CD14-positive monocyte (primary cell): ENCODE measurements around the gene SLC22A23. TPM values are rescaled to one million over a fixed set of nuclear protein-coding genes. Genes with fewer than 3 reads are reported as not detected.

Experiments used
- DNase-seq, 3 donors: peaks; one replicate each; pipeline ENCODE4 v3.0.0-alpha.2; 2011 to 2022
- H2AFZ ChIP-seq: 2 replicates; pipeline ENCODE4 v1.6.0; 2012; ENCODE audit warnings: mild to moderate bottlenecking, low read depth, low read length, inconsistent platforms; ENCODE audit not compliant: insufficient read depth, poor library complexity, severe bottlenecking
- H3K27ac ChIP-seq, 2 donors: 1 replicate in 1 of 2; 2 replicates in 1 of 2; pipeline ENCODE4 v1.5.1; 2012 to 2013; ENCODE audit warnings: low read length in 2 of 2, control low read depth in 1 of 2, inconsistent platforms in 1 of 2, low read depth in 1 of 2, mild to moderate bottlenecking in 1 of 2
- H3K27me3 ChIP-seq, 2 donors: one replicate each; pipeline versions ENCODE4 v1.6.0 to v1.6.1; 2011 to 2013; ENCODE audit warnings: low read length in 2 of 2; ENCODE audit not compliant: control insufficient read depth in 2 of 2, insufficient read depth in 2 of 2
- H3K36me3 ChIP-seq, 2 donors: replicated peaks in 1 of 2; 1 replicate in 1 of 2; 2 replicates in 1 of 2; pipeline versions ENCODE4 v1.5.1 to v1.6.1; 2012 to 2013; ENCODE audit warnings: low read length in 2 of 2, control low read depth in 1 of 2, inconsistent platforms in 1 of 2, mild to moderate bottlenecking in 1 of 2; ENCODE audit not compliant: insufficient read depth in 2 of 2, control insufficient read depth in 1 of 2
- H3K4me1 ChIP-seq, 2 donors: 1 replicate in 1 of 2; 2 replicates in 1 of 2; pipeline versions ENCODE4 v1.5.1 to v1.6.1; 2012 to 2013; ENCODE audit warnings: low read length in 2 of 2, control low read depth in 1 of 2, inconsistent platforms in 1 of 2, mild to moderate bottlenecking in 1 of 2, moderate library complexity in 1 of 2; ENCODE audit not compliant: insufficient read depth in 2 of 2, control insufficient read depth in 1 of 2
- H3K4me2 ChIP-seq: replicated peaks from 2 replicates; pipeline ENCODE3; 2012; ENCODE audit warnings: low read length, moderate library complexity, mild to moderate bottlenecking; ENCODE audit not compliant: poor library complexity, severe bottlenecking; ENCODE audit errors: extremely low read depth
- H3K4me3 ChIP-seq, 3 experiments: fragments of 200-600 bp in 1 of 3; sonication (generic) in 1 of 3; replicated peaks in 1 of 3; 1 replicate in 2 of 3; 2 replicates in 1 of 3; pipeline ENCODE4 v1.5.1; 2011 to 2013; ENCODE audit warnings: low read length in 3 of 3, mild to moderate bottlenecking in 3 of 3, control low read depth in 2 of 3, low read depth in 2 of 3, inconsistent platforms in 1 of 3, moderate library complexity in 1 of 3
- H3K79me2 ChIP-seq: 2 replicates; pipeline ENCODE4 v1.6.0; 2012; ENCODE audit warnings: mild to moderate bottlenecking, control low read depth, inconsistent platforms, low read length, moderate library complexity; ENCODE audit not compliant: insufficient read depth
- H3K9ac ChIP-seq: 2 replicates; pipeline ENCODE4 v1.6.0; 2017; ENCODE audit warnings: low read length, mild to moderate bottlenecking; ENCODE audit not compliant: insufficient read depth, poor library complexity, severe bottlenecking
- H3K9me3 ChIP-seq, 2 donors: replicated peaks in 1 of 2; 1 replicate in 1 of 2; 2 replicates in 1 of 2; pipeline versions ENCODE4 v1.5.1 to v1.6.1; 2012 to 2013; ENCODE audit warnings: low read length in 2 of 2, control low read depth in 1 of 2; ENCODE audit not compliant: control insufficient read depth in 1 of 2, insufficient read depth in 1 of 2
- H4K20me1 ChIP-seq: 2 replicates; pipeline ENCODE4 v1.6.0; 2012; ENCODE audit warnings: mild to moderate bottlenecking, low read length, control low read depth, moderate library complexity; ENCODE audit not compliant: insufficient read depth
- H3K27ac Mint-ChIP-seq, 7 donors: one replicate each; pipeline ENCODE4 v1.8.0; 2020; ENCODE audit warnings: mild to moderate bottlenecking in 7 of 7, mixed read lengths in 7 of 7, moderate library complexity in 6 of 7, inconsistent platforms in 2 of 7
- H3K27me3 Mint-ChIP-seq, 3 donors: one replicate each; pipeline ENCODE4 v1.8.0; 2021 to 2022; ENCODE audit warnings: low read depth in 3 of 3, mild to moderate bottlenecking in 3 of 3, mixed read lengths in 3 of 3, moderate library complexity in 3 of 3, inconsistent platforms in 1 of 3
- H3K36me3 Mint-ChIP-seq, 2 donors: one replicate each; pipeline ENCODE4 v1.8.0; 2020; ENCODE audit warnings: mixed read lengths in 2 of 2, inconsistent platforms in 1 of 2, mild to moderate bottlenecking in 1 of 2
- H3K4me1 Mint-ChIP-seq: one replicate; pipeline ENCODE4 v1.8.0; 2020; ENCODE audit warnings: mild to moderate bottlenecking, mixed read lengths
- H3K4me3 Mint-ChIP-seq, 2 donors: one replicate each; pipeline ENCODE4 v1.8.0; 2020; ENCODE audit warnings: mild to moderate bottlenecking in 2 of 2, mixed read lengths in 2 of 2, moderate library complexity in 1 of 2
- H3K9me3 Mint-ChIP-seq, 7 donors: one replicate each; pipeline ENCODE4 v1.8.0; 2020 to 2022; ENCODE audit warnings: mixed read lengths in 7 of 7, mild to moderate bottlenecking in 6 of 7, moderate library complexity in 6 of 7, inconsistent platforms in 2 of 7
- WGBS: methylation state at CpG from one replicate; pipeline ENCODE4 v1.1.5; 2013; ENCODE audit warnings: missing lambda C conversion rate; ENCODE audit not compliant: insufficient coverage; 5-methylcytosine and 5-hydroxymethylcytosine counted together
- intact Hi-C, 2 donors: fragments of 100-400 bp; cut with micrococcal nuclease; formaldehyde crosslinking; loops; one replicate each; pipeline versions ENCODE4 v1.15.0 to v1.15.1; 2023
- polyA plus RNA-seq, 3 donors: library from polyadenylated mRNA; depleted of rRNA in 1 of 3; unstranded in 2 of 3; stranded (reverse) in 1 of 3; fragments of 300-500 nt in 2 of 3; fragments of >200 nt in 1 of 3; fragmentation: Illumina TruSeq in 2 of 3; gene quantifications; 1 replicate in 2 of 3; 2 replicates in 1 of 3; pipeline ENCODE4 v1.2.3, GENCODE V29; 2012 to 2021
- TF ChIP-seq, protein P1 (sequence below): fragments of 200-600 bp; IDR thresholded peaks from one replicate; pipeline ENCODE4 v1.8.0; 2022; ENCODE audit warnings: antibody characterized with exemption, mild to moderate bottlenecking

Gene SLC22A23
- polyA plus RNA-seq, 3 donors = 0.08 TPM; not detected in 2

DNA sequence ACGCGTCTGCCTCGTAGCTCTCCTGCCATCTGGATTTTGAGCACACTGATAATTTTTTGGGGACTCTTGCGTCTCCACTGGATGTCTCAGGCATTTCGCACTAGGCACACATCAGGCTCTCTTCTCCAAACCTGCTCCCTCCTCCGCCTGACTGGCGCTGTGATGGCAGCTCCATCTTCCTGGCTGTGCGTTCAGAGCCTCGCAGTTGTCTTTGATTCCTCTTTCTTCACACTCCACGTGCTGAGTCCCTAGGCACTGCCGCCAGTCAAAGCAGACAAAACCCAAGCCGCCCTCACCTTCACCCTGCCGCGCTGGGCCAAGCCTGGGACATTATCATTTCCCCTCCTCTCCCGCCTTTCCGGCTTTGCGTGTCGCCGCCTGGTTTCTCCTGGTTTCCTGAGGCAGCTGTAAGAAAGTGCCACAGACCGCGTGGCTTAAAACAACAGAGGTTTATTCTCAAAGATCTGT, 197.3 kb downstream of the SLC22A23 start:
- 0% methylated on average over 19 of the region's 21 CpGs for WGBS
- peak overlapping the region; percentile 31 to 71 for H3K27ac ChIP-seq
- H3K36me3 ChIP-seq = peaks cover 10 to 17% of the 10 kb centered on the region in 2 donors
- peak overlapping the region; percentile 74 for H3K9ac ChIP-seq
- peaks cover 35% of the 10 kb centered on the region for H4K20me1 ChIP-seq
- H3K79me2 ChIP-seq = peaks cover 46% of the 10 kb centered on the region
- peak overlapping the region; percentile 85 for H2AFZ ChIP-seq
- H3K4me3 Mint-ChIP-seq = peak overlapping the region; percentile 99 to 100
- peaks cover 30% of the 10 kb centered on the region for H3K4me1 Mint-ChIP-seq
- H3K9me3 Mint-ChIP-seq = peaks cover 0 to 2% (median 0%) of the 10 kb centered on the region in 7 donors
- peaks cover 0 to 17% of the 10 kb centered on the region in 2 donors for H3K27me3 ChIP-seq
- peak overlapping the region; percentile 74 to 93 (median 85) for H3K27ac Mint-ChIP-seq
- TF ChIP-seq, protein P1, sequence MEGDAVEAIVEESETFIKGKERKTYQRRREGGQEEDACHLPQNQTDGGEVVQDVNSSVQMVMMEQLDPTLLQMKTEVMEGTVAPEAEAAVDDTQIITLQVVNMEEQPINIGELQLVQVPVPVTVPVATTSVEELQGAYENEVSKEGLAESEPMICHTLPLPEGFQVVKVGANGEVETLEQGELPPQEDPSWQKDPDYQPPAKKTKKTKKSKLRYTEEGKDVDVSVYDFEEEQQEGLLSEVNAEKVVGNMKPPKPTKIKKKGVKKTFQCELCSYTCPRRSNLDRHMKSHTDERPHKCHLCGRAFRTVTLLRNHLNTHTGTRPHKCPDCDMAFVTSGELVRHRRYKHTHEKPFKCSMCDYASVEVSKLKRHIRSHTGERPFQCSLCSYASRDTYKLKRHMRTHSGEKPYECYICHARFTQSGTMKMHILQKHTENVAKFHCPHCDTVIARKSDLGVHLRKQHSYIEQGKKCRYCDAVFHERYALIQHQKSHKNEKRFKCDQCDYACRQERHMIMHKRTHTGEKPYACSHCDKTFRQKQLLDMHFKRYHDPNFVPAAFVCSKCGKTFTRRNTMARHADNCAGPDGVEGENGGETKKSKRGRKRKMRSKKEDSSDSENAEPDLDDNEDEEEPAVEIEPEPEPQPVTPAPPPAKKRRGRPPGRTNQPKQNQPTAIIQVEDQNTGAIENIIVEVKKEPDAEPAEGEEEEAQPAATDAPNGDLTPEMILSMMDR = no peak
- H3K36me3 Mint-ChIP-seq = peaks cover 21 to 29% of the 10 kb centered on the region in 2 donors
- peaks cover 12 to 21% (median 18%) of the 10 kb centered on the region in 3 donors for H3K27me3 Mint-ChIP-seq
- H3K4me1 ChIP-seq = peaks cover 19 to 23% of the 10 kb centered on the region in 2 donors
- peak overlapping the region; percentile 71 to 91 (median 79) for H3K4me3 ChIP-seq
- no peaks in the 10 kb centered on the region for H3K9me3 ChIP-seq
- intact Hi-C loops = loop anchor here (2.0 to 10.0 kb wide), 4 partner anchors 98 to 265 kb away; partner anchors contain the start of genes BPHL (in 2 of the 2) and NQO2 (in 2 of the 2)
- peak overlapping the region; percentile 97 for H3K4me2 ChIP-seq
- DNase-seq = peak; percentile 29 to 44 (median 43)

DNA sequence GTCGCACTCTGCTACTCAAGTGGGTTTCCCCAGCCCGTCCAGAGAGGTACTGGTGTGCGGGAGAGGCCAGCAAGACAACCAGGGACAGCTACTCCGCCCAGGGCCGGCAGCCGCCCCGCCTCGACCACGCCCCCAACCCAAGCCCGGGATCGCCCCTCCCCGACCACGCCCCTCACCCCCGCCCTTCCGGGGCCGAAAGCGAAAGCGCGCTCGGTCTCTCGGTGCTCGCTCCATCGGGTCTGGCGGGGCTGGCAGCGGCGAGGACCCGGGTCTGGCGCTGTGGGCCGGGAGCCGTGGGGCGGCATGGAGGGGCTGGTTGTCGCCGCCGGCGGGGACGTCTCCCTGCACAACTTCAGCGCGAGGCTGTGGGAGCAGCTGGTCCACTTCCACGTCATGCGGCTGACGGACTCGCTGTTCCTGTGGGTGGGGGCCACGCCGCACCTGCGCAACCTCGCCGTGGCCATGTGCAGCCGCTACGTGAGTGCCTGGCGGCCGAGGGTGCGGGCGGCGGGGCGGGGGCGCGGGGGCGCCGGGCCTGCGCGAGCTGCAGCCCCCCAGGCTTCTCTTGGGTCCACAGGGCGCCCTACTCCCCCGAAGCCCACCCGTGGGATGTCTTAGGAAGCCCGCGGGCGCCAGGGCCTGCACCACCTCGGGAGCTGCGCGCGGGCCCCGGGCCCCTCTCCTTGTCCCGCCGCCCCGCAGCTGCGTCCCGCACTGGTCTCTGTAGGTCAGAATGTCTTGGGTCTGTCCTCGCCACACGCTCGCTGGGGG, 197.9 kb downstream of the SLC22A23 start, which contains the start of gene PSMG4:
TSS of gene PSMG4 (plus strand) at position 228 of the 771 bp plus-strand sequence. CDS start at position 304, 76 bp downstream.
- Histone ChIP-seq H3K79me2 (peaks cover 41% of the 10 kb centered on the region), H3K4me1 (peaks cover 19 to 23% of the 10 kb centered on the region in 2 donors)

More for the DNA sequence above, 197.9 kb downstream of the SLC22A23 start, which contains the start of gene PSMG4:
- H3K4me3 ChIP-seq = peak within 1 kb of the TSS; percentile 71 to 91 (median 79)
- Mint-ChIP-seq H3K27me3 (peaks cover 13 to 21% (median 18%) of the 10 kb centered on the region in 3 donors), H3K4me1 (peaks cover 30% of the 10 kb centered on the region), H3K9me3 (peaks cover 5 to 8% (median 5%) of the 10 kb centered on the region in 7 donors), H3K27ac (peak within 1 kb of the TSS; percentile 74 to 93 (median 85)), H3K36me3 (peaks cover 15 to 22% of the 10 kb centered on the region in 2 donors), H3K4me3 (peak within 1 kb of the TSS; percentile 99 to 100)
- H3K27me3 ChIP-seq = peaks cover 0 to 18% of the 10 kb centered on the region in 2 donors
- H3K4me2 ChIP-seq = peak within 1 kb of the TSS; percentile 97
- peaks cover 0 to under 1% of the 10 kb centered on the region in 2 donors for H3K9me3 ChIP-seq
- H3K9ac ChIP-seq = peak within 1 kb of the TSS; percentile 74
- peaks cover 29% of the 10 kb centered on the region for H4K20me1 ChIP-seq
- peaks cover 4 to 10% of the 10 kb centered on the region in 2 donors for H3K36me3 ChIP-seq
- peak within 1 kb of the TSS; percentile 85 for H2AFZ ChIP-seq
- TF ChIP-seq, protein P1 = no peak
- intact Hi-C loops = loop anchor here (2.0 to 10.0 kb wide), 4 partner anchors 98 to 264 kb away; partner anchors contain the start of genes BPHL (in 2 of the 2) and NQO2 (in 2 of the 2)
- DNase-seq = peak; percentile 79 to 90 (median 89)
- WGBS = under 1% methylated on average over 73 of the region's 80 CpGs
- peak within 1 kb of the TSS; percentile 31 to 71 for H3K27ac ChIP-seq
